Activated CD8-positive, alpha-beta T cell treated with anti-CD3 and anti-CD28 coated beads for 36 hours (primary cell): ENCODE results near the gene METTL22. TPM values are rescaled to one million over a fixed set of nuclear protein-coding genes. Genes with fewer than 3 reads are reported as not detected.

Source experiments
- ATAC-seq: fragments of 200-7000 bp; cut with Tn5 transposase; one replicate; pipeline ENCODE4 v1.10.0; 2021; ENCODE audit warnings: mild to moderate bottlenecking, moderate library complexity
- CTCF ChIA-PET: fragments of 350-600 bp; sonication (Branson Sonifier 250); formaldehyde crosslinking; loops from one replicate; lab custom pipeline; 2021; ENCODE audit warnings: antibody characterized with exemption; lab: Charles Lee
- POLR2A ChIA-PET: fragments of 350-600 bp; sonication (Branson Sonifier 250); formaldehyde crosslinking; loops from one replicate; lab custom pipeline; 2021; ENCODE audit warnings: antibody characterized with exemption; lab: Charles Lee
- DNase-seq: peaks from one replicate; pipeline ENCODE4 v3.0.0-alpha.2; 2020
- H3K27ac Mint-ChIP-seq: one replicate; pipeline ENCODE4 v1.8.0; 2021; ENCODE audit warnings: mild to moderate bottlenecking, mixed read lengths
- H3K27me3 Mint-ChIP-seq: one replicate; pipeline ENCODE4 v1.8.0; 2021; ENCODE audit warnings: mixed read lengths
- H3K36me3 Mint-ChIP-seq: one replicate; pipeline ENCODE4 v1.8.0; 2021; ENCODE audit warnings: low read depth, mixed read lengths
- H3K4me1 Mint-ChIP-seq: one replicate; pipeline ENCODE4 v1.8.0; 2021; ENCODE audit warnings: low read depth, mixed read lengths
- H3K4me3 Mint-ChIP-seq: one replicate; pipeline ENCODE4 v1.8.0; 2021; ENCODE audit warnings: mild to moderate bottlenecking, moderate library complexity, mixed read lengths
- H3K9me3 Mint-ChIP-seq: one replicate; pipeline ENCODE4 v1.8.0; 2021; ENCODE audit warnings: mixed read lengths
- intact Hi-C: fragments of 100-400 bp; cut with micrococcal nuclease; formaldehyde crosslinking; loops from one replicate; pipeline ENCODE4 v1.10.0; 2022
- total RNA-seq, 2 experiments: library from RNA; stranded (reverse); gene quantifications; one replicate each; pipeline ENCODE4 v1.2.3, GENCODE V29; 2021
- TF ChIP-seq, protein P1 (sequence below): fragments of 200-600 bp; IDR thresholded peaks from one replicate; pipeline ENCODE4 v1.8.0; 2022; ENCODE audit warnings: antibody characterized with exemption, mild to moderate bottlenecking

Gene METTL22
- total RNA-seq, 2 experiments from 2014 or later = 31.7 to 31.9 TPM

DNA sequence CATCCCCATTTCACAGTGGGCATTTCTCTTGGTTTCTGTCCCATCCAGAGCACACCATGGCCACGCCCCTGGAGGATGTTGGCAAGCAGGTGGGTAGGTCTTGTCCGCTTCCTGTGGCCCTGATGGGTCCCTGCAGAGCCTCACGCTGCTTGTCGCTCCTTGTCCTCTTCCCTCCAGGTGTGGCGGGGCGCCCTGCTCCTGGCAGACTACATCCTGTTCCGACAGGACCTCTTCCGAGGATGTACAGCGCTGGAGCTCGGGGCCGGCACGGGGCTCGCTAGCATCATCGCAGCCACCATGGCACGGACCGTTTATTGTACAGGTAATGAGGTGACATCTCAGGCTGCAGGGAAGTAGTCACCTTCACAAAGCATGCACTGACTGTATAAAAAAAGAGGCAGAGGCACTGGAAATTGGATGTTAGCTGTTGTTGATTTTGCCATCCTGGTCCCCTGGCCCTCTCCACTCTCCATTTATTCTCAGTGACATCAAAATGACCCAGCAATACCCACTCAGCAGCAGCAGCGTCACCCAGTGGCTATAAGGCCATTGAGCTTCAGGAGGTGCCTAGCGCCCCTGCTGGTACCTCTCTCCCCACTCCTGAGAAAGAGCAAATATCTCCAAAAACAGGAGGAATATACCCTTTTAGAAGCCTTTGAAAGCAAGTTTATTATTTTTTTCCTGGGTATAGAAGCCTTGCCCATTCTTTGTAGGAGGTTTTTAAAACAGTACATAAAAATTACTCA is 13.7 kb downstream of the METTL22 start:
- H3K9me3 Mint-ChIP-seq = no peaks in the 10 kb centered on the region
- H3K27me3 Mint-ChIP-seq = no peaks in the 10 kb centered on the region
- H3K36me3 Mint-ChIP-seq = peaks cover 34% of the 10 kb centered on the region
- intact Hi-C loops = no loop called here
- H3K27ac Mint-ChIP-seq = no peak overlapping the region
- DNase-seq (no peak), ATAC-seq (no peak)
- CTCF ChIA-PET = interaction anchor here (1.4 kb wide), 1 partner anchor 17 kb away, joined by 4 read pairs; no protein-coding TSS in a partner anchor
- H3K4me1 Mint-ChIP-seq = no peaks in the 10 kb centered on the region
- no peak overlapping the region for H3K4me3 Mint-ChIP-seq
- POLR2A ChIA-PET = interaction anchor here (1.0 kb wide), 1 partner anchor 162 kb away, joined by 3 read pairs; no protein-coding TSS in a partner anchor
- TF ChIP-seq, protein P1, sequence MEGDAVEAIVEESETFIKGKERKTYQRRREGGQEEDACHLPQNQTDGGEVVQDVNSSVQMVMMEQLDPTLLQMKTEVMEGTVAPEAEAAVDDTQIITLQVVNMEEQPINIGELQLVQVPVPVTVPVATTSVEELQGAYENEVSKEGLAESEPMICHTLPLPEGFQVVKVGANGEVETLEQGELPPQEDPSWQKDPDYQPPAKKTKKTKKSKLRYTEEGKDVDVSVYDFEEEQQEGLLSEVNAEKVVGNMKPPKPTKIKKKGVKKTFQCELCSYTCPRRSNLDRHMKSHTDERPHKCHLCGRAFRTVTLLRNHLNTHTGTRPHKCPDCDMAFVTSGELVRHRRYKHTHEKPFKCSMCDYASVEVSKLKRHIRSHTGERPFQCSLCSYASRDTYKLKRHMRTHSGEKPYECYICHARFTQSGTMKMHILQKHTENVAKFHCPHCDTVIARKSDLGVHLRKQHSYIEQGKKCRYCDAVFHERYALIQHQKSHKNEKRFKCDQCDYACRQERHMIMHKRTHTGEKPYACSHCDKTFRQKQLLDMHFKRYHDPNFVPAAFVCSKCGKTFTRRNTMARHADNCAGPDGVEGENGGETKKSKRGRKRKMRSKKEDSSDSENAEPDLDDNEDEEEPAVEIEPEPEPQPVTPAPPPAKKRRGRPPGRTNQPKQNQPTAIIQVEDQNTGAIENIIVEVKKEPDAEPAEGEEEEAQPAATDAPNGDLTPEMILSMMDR = no peak

DNA sequence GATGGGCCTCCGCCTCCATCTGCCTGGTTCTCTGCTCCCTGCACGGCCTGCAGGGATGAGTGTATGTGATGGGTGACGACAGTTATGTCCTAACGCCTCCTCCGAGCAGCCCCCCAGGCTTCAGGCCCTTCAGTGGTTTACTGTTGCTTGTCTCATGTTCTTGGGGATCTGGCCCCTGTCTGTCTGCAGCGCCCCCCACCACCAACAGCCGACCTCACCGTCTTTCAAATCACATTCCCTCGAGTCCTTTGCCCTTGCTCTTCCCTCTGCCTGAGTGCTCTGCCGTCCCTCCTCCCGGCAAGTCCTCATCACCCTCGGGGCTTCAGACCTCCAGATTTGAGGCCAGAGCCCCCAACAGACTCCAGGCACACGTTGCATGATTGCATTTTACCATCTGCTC is 18.2 kb downstream of the METTL22 start:
- peaks cover 5% of the 10 kb centered on the region for H3K4me1 Mint-ChIP-seq
- intact Hi-C loops = no loop called here
- DNase-seq (no peak), ATAC-seq (no peak)
- TF ChIP-seq, protein P1 = no peak
- H3K36me3 Mint-ChIP-seq = peaks cover 50% of the 10 kb centered on the region
- ChIA-PET POLR2A (no interaction called here), CTCF (no interaction called here)
- no peak overlapping the region for H3K4me3 Mint-ChIP-seq
- no peak overlapping the region for H3K27ac Mint-ChIP-seq
- no peaks in the 10 kb centered on the region for H3K27me3 Mint-ChIP-seq
- no peaks in the 10 kb centered on the region for H3K9me3 Mint-ChIP-seq

DNA sequence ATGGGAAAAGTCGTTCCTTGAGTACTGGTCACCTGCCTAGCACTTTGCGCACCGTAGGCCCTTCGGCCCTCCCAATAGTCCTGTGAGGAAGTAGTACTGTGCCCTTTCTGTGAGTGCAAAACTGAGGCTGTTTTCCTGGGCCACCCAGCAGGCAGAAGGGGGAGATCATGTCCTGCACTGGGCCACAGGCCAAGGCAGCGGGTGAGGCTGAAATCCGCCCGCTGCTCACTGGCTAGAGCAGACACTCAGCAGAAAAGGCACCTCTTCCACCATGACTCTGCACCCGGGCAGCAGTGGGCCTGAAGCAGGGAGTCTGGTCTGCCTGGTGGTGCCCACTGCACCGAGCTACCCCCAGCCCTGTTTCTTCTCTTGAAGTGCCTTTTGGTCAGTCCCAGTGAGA is 20.2 kb downstream of the METTL22 start:
- intact Hi-C loops = no loop called here
- Mint-ChIP-seq H3K27ac (peak overlapping the region; percentile 13), H3K4me3 (no peak overlapping the region), H3K4me1 (peaks cover 10% of the 10 kb centered on the region), H3K27me3 (no peaks in the 10 kb centered on the region), H3K9me3 (no peaks in the 10 kb centered on the region), H3K36me3 (peaks cover 54% of the 10 kb centered on the region)
- ChIA-PET CTCF (no interaction called here), POLR2A (no interaction called here)
- TF ChIP-seq, protein P1 = no peak
- ATAC-seq (no peak), DNase-seq (no peak)

DNA sequence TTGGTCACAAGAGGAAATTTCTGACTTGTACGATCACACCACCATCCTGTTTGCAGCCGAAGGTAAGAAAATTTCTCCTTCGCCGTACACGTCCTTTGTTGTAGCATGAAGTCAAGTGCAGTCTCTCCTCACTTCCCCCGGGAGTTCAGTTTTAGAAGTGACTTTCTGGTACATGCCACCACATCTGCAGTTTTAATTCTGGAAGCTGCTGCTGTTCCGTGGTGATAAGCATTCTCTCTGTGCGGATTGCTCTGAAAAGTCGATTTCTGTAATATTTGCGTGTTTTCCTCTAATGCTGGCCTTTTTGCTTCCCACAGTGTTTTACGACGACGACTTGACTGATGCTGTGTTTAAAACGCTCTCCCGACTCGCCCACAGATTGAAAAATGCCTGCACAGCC is 20.6 kb downstream of the METTL22 start:
- Mint-ChIP-seq H3K4me3 (no peak overlapping the region), H3K4me1 (peaks cover 10% of the 10 kb centered on the region), H3K27me3 (no peaks in the 10 kb centered on the region), H3K9me3 (no peaks in the 10 kb centered on the region), H3K36me3 (peaks cover 57% of the 10 kb centered on the region), H3K27ac (no peak overlapping the region)
- intact Hi-C loops = no loop called here
- ChIA-PET CTCF (no interaction called here), POLR2A (interaction anchor here (0.9 to 1.3 kb wide), 2 partner anchors 32 to 227 kb away, joined by 3 read pairs; partner anchors contain the start of gene CARHSP1)
- TF ChIP-seq, protein P1 = no peak
- no peak for DNase-seq
- ATAC-seq = no peak
